NOMO-1 treated with DMSO at 0.1 percent for 48 hours (cell line): ENCODE results near the gene PNO1.
A peak's percentile ranks its signal among the peaks of the same experiment; 100 is the strongest.
"Not testable (repeated sequence)": the region's sequence is repeated elsewhere in the genome, so short reads cannot be mapped to it uniquely, and the experiment has no call there.

ENCODE experiments used
- DNase-seq: peaks from one replicate; lab custom pipeline; 2025; ENCODE audit not compliant: unreplicated experiment; lab: John Stamatoyannopoulos, UW

PNO1 gene

GRCh38 chr2:68157402-68158133, at the start of gene PNO1:
Gene PNO1 (plus strand): TSS chr2:68157888. CDS start chr2:68157935, 47 bp downstream.
- peak; percentile 95 for DNase-seq

DNA sequence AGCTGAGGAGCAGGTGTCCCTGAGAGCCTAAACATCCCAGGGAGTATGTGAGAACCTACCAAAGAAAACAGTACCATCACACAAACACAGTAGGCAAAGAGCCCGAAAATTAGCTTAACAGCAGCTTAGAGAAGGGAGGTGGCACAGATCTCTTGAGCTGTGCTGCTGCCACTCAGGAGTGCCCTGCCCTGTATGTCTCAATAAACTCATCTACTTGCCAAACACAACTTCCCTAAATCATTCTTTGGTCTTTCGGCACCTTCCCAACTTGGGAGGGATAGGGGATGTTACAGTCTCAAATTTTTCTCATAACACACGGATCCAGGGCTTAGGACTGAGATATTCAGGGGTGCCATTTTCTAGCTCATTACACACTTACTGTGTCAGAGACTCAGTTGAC, 49.6 kb upstream of the PNO1 start:
- peak; percentile 82 for DNase-seq

DNA sequence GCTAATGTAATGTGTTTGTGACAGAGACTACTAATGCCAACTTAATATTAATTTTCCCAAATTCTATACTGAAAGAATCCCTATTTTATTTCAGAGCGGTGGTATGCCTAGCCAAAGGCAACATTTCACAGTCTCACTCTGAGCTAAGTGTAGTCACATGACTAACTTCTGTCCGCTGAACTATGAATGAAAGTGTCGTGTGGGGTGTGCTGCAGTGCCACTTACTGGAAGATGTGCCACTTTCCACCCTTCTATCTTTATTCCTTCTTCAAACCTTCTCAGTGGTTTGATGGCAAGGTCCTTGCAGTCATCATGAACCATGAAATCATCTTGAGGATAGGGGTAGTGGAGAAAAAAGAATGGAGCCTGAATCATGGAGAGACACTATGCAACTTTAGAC, 47.6 kb upstream of the PNO1 start:
- DNase-seq, result peak; percentile 41

DNA sequence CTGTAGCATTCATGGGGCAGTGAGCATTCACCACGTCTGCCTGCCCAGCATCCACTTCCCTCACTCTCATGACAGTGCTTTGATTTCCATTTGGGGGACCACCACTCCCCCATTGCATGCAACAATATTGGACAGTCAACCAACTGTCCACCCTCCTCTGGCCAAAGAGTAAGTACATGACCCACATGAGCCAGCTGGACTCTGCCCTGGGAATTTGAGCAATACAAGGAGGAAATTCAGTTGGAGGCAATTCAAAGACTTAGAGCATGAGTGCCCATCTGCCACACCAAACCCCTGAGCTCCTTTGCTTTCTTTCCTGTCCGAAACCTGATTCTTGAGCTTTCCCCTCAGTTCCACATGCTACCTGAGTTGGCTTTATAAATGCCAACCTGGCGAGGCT, 41.7 kb upstream of the PNO1 start:
- no peak for DNase-seq

DNA sequence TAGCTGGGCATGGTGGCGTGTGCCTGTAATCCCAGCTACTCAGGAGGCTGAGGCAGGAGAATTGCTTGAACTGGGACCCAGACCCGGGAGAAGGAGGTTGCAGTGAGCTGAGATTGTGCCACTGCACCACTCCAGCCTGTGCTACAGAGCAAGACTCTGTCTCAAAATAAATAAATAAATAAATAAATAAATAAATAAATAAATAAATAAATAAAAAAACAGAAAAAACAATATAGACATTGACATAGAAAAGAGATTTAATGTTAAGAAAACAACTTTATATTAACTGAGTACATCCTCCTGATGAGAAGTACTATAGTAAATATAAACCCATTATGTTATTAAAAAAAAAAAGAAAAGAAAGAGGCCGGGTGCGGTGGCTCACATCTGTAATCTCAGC, 39.8 kb upstream of the PNO1 start:
- not testable (repeated sequence) for DNase-seq

DNA sequence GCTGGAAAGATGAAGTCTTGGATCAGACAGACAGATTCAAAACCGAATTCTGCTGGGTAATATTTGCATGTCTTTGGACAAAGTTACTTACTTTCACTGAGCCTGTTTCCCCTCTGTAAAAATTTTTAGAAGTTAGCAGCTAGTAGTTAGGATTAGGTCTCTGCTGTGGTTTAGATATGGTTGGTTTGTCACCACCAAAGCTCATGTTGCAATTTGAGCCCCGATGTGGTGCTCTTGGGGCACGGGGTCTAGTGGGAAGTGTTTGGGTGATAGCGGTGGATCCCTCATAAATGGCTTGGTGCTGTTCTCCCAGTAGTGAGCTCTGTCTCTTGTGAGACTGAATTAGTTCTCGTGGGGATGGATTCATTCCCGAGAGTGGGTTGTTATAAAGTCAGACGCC, 38.9 kb upstream of the PNO1 start:
- no peak for DNase-seq

DNA sequence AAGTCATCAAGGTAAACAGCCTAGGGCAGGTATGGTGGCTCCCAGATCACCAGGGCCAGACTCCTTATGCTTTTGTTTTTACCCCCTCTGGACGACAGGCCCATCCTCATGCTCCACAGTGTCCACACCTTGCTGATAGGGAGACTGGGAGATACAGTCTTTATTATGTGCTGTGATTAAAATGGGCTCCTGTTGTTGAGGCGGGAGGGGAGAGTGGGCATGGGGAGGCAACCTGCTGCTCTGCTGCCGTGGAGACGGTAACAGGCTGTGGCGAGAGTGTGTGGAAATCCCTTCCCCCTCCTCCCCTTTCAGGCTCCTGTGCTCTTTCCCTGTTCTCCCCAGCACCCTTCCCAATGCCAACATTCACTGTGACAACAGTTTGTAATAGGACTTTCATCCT, 38.2 kb upstream of the PNO1 start:
- DNase-seq, result no peak

DNA sequence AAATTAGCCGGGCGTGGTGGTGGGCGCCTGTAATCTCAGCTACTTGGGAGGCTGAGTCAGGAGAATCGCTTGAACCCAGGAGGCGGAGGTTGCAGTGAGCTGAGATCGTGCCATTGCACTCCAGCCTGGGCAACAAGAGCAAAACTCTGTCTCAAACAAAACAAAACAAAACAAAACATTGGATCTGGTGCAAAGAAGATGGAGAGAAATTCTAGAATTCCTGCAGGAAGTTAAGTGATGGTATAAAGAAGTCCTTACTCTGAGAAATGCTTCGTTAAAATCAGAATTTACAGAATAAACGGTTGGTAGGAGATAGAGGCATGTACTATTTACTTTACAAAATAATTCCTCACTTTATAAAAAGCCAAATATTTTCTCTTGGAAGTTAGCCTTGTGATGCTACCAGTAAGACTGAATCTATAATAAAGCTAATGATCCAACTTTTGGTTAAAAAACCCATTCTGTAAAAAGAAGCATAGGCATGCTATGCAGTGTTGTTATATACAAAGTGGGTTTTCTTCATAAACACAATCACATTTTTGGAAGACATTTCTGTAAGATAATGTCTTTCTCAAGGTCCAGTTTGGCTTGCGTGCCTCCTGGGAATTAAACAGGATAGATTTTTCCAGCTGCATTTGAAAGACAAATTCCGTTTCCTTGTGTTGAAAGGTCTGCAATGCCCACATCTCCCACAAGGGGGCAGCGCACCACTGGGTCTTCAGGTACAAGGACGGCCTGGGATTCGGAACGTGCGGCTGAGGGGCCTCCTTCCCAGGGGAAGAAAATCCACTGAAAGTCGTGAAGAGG, 35.6 kb upstream of the PNO1 start:
- peak; percentile 44 for DNase-seq

DNA sequence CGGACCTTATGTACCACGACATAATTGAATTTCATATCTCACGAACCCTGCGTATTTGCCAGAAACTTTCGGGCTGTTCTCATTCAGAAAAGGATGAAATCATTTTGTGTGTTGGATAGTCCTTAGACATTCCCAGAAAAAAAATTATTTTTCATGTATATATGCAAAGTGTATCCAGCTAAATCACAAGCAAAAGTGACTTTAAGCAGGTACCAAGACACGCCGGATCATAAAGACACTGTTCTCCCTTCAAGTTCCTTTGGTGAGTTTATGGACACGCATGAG, 35.1 kb upstream of the PNO1 start:
- DNase-seq, result no peak

DNA sequence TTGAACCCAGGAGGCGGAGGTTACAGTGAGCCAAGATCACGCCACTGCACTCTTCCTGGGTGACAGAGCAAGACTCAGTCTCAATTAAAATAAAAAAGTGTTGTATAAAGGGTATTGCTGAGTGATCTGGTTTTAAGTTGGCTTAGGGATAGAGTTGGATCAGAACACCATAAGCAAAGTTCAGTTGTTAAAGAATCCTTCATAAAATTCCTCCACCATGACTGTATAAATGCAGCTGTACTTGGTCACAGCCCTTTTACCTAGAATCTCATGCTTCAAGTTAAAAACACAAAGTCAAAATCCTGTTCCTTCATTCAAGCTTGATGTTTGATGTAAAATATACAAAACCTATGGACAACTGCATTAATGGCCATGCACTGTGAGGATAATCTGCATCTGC, 33.4 kb upstream of the PNO1 start:
- no peak for DNase-seq

- DNase-seq, result peak; percentile 58
These were observed 31.9 kb upstream of the PNO1 start for GRCh38 chr2:68125821-68126220.

DNA sequence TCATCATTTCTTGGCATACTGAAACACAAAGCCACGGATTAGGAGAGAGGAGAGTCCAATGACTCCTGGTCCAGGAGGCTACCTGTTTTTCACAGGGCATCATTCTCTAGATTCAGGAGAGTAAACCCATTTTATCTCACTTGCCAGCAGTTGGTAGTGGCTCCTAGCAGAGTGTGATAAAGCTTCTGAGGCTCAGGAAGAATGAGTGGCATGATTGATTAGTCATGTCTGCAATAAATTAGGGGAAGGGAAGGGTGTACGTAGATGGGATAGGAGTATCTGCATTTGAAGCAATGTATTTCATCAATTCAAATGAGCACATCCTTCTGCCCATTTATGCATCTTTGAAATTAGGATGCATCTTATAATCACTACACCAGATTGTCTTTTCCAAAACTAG, 31.1 kb upstream of the PNO1 start:
- no peak for DNase-seq

GRCh38 chr2:68127358-68128242, 30.1 kb upstream of the PNO1 start:
- peak; percentile 60 for DNase-seq

DNA sequence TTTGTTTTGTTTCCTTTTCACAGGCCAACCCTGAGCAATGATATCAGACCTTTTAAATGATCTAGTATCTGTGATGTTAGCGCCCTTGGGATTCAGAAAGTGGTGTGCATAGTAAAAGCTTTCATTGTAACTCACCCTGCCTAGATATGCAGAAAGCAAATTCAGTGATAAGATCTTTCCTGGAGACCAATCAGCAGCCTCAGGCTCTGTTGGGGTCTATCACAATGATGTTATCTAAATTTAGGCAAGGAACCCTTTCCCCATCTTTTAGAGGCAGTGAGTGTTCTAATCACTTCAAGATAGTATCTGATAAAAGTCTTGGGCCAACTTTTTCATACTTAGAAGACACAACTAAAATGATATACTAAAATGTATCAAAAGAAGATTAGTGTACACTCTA, 23.6 kb upstream of the PNO1 start:
- no peak for DNase-seq

- DNase-seq, result no peak
These were observed 23.1 kb upstream of the PNO1 start for GRCh38 chr2:68134554-68134953.

GRCh38 chr2:68135448-68136320, 22.0 kb upstream of the PNO1 start:
- DNase-seq, result no peak

DNA sequence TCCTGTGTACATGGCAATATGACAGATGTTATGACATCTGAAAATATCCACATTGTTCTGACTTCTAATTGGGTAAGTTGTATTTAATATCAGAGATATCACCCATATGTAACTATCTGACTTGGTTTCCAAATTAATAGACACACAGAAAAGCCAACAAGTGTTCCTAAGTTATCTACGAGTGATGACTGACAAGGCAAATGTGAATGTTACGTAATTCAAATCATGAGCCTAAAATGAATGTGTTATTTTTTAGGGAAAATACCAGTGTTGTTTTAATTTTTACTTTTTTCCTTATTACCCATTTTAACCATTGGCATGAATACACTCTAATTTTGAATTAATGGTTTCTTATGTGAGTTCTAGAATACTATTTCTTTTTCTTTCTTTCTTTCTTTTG, 15.8 kb upstream of the PNO1 start:
- no peak for DNase-seq

DNA sequence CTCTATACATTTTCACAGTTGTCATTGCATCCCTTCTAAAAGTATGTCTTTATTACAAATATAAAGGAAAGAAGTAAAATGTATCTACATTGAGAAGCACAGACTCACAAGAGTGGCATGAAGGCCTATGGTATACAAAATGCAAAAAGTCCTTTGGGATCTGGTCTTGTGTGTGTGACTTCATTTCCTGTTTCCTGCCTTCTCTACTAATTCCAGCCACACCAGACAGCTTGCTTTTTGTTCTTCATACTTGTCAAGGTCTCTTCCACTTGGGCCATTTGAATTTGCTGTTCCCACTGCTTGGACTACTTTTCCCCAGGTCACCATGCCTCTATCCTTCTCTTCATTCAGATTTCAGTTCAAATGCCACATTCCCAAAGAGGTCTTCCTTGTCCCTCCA, 6.7 kb upstream of the PNO1 start:
- DNase-seq, result no peak

- DNase-seq, result no peak
These were observed 4.9 kb upstream of the PNO1 start for GRCh38 chr2:68152681-68153347.

- no peak for DNase-seq
These were observed 2.1 kb upstream of the PNO1 start for GRCh38 chr2:68155618-68156017.
